K562 (cell line): ENCODE data around the gene FAM167B. TPM values are rescaled to one million over a fixed set of nuclear protein-coding genes. Genes with fewer than 3 reads are reported as not detected.

Experiments used
- ATAC-seq: fragments of 200-7000 bp; cut with Tn5 transposase; 3 replicates; pipeline ENCODE4 v1.9.1; 2020; ENCODE audit warnings: moderate library complexity
- BruUV-seq: library from RNA; stranded (reverse); fragments of 400-500 nt; replicated peaks from 2 replicates; lab custom pipeline; 2021; lab: Mats Ljungman, UMichigan
- CTCF ChIA-PET: fragments of 300-600 bp; formaldehyde crosslinking; extraction: SDS; loops from one replicate; lab custom pipeline; 2021; ENCODE audit warnings: low intra/inter-chr PET ratio; lab: Yijun Ruan, JAX
- POLR2A ChIA-PET: fragments of 300-600, 350-650 bp; sonication (Branson Sonifier 250); formaldehyde crosslinking; extraction: SDS; loops from one replicate; lab custom pipeline; 2021; ENCODE audit warnings: antibody characterized with exemption, inconsistent platforms; lab: Yijun Ruan, JAX
- DNase-seq, 4 experiments: peaks; one replicate each; pipeline versions ENCODE4 v3.0.0 to v3.0.0-alpha.2; 2011 to 2018; ENCODE audit warnings: low spot score in 3 of 4, mixed read lengths in 3 of 4; ENCODE audit errors: extremely low read depth in 1 of 4
- FAIRE-seq: peaks from 2 replicates; lab custom pipeline; 2011; peaks lifted over from hg19 to GRCh38; lab: Jason Lieb, UNC
- H2AFZ ChIP-seq: 2 replicates; pipeline ENCODE4 v1.6.0; 2011; ENCODE audit warnings: low read depth, low read length, control low read depth, inconsistent platforms
- H3K27ac ChIP-seq: fragments of 200-600 bp; 3 replicates; pipeline ENCODE4 v1.8.0; 2011; ENCODE audit warnings: low read depth, mild to moderate bottlenecking, control low read depth, inconsistent platforms, low read length, moderate library complexity, mixed read lengths; ENCODE audit errors: extremely low read depth
- H3K27me3 ChIP-seq, 2 experiments: fragments of 300-600 bp in 1 of 2; 2 replicates in 1 of 2; 3 replicates in 1 of 2; pipeline versions ENCODE4 v1.6.0 to v1.8.0; 2011; ENCODE audit warnings: inconsistent platforms in 2 of 2, low read length in 2 of 2, mild to moderate bottlenecking in 1 of 2, mixed read lengths in 1 of 2, moderate library complexity in 1 of 2; ENCODE audit not compliant: control insufficient read depth in 2 of 2, insufficient read depth in 2 of 2
- H3K36me3 ChIP-seq: fragments of 300-600 bp; 3 replicates; pipeline ENCODE4 v1.8.0; 2011; ENCODE audit warnings: mild to moderate bottlenecking, low read length, inconsistent platforms; ENCODE audit not compliant: control insufficient read depth, insufficient read depth
- H3K4me1 ChIP-seq, 2 experiments: fragments of 200-600 bp in 1 of 2; replicated peaks in 1 of 2; 2 replicates in 1 of 2; 3 replicates in 1 of 2; pipeline versions ENCODE4 v1.5.1 to v1.8.0; 2011; ENCODE audit warnings: inconsistent platforms in 2 of 2, low read length in 2 of 2, mild to moderate bottlenecking in 1 of 2, mixed read lengths in 1 of 2, moderate library complexity in 1 of 2; ENCODE audit not compliant: control insufficient read depth in 2 of 2, insufficient read depth in 2 of 2
- H3K4me2 ChIP-seq: 2 replicates; pipeline ENCODE4 v1.6.1; 2011; ENCODE audit warnings: low read length, control low read depth, inconsistent platforms, mixed read lengths; ENCODE audit not compliant: insufficient read depth
- H3K4me3 ChIP-seq: fragments of 200-600 bp; sonication (generic), shearing (Covaris generic); 2 replicates; pipeline ENCODE4 v1.5.1; 2016; ENCODE audit warnings: control low read depth, inconsistent platforms
- H3K79me2 ChIP-seq: fragments of 200-600 bp; 3 replicates; pipeline ENCODE4 v1.8.0; 2011; ENCODE audit warnings: low read length, inconsistent platforms; ENCODE audit not compliant: control insufficient read depth, insufficient read depth
- H3K9ac ChIP-seq, 2 experiments: 2 replicates each; pipeline versions ENCODE4 v1.6.0 to v1.6.1; 2011; ENCODE audit warnings: low read depth in 2 of 2, low read length in 2 of 2, control low read depth in 1 of 2, inconsistent platforms in 1 of 2, mild to moderate bottlenecking in 1 of 2, mixed read lengths in 1 of 2; ENCODE audit not compliant: insufficient read depth in 1 of 2
- H3K9me1 ChIP-seq: one replicate; pipeline ENCODE4 v1.6.0; 2011; ENCODE audit warnings: inconsistent platforms, mild to moderate bottlenecking, low read length, moderate library complexity; ENCODE audit not compliant: control insufficient read depth, insufficient read depth
- H3K9me3 ChIP-seq: replicated peaks from 2 replicates; pipeline ENCODE4 v1.5.1; 2011; ENCODE audit warnings: low read depth, low read length, inconsistent platforms; ENCODE audit not compliant: control insufficient read depth, insufficient read depth
- H4K20me1 ChIP-seq: replicated peaks from 2 replicates; pipeline ENCODE4 v1.6.1; 2011; ENCODE audit warnings: low read length, inconsistent platforms, mixed read lengths; ENCODE audit not compliant: control insufficient read depth, insufficient read depth
- CEBPG ChIP-seq, 3 experiments: fragments of 200-800 bp in 1 of 3; sonication (Bioruptor generic) in 1 of 3; sonication (generic) in 1 of 3; formaldehyde crosslinking in 1 of 3; IDR thresholded peaks in 2 of 3; conservative IDR thresholded peaks in 1 of 3; 2 replicates each; pipeline versions ENCODE4 v1.6.1 to v1.8.0; 2016 to 2022; ENCODE audit warnings: missing compliant biosample characterization in 2 of 3, missing genetic modification characterization in 2 of 3, mild to moderate bottlenecking in 1 of 3, missing genetic modification reagents in 1 of 3
- CHAMP1 ChIP-seq: fragments of 450-650 bp; IDR thresholded peaks from 2 replicates; pipeline ENCODE4 v1.6.1; 2016; ENCODE audit warnings: mild to moderate bottlenecking
- NFRKB ChIP-seq: fragments of 450-650 bp; IDR thresholded peaks from 2 replicates; pipeline ENCODE4 v1.6.1; 2016; ENCODE audit warnings: low read depth
- NKRF ChIP-seq: fragments of 450-650 bp; IDR thresholded peaks from 2 replicates; pipeline ENCODE4 v1.6.1; 2016; ENCODE audit warnings: borderline replicate concordance
- RNF219 ChIP-seq: fragments of 250-450 bp; sonication (Bioruptor Pico); IDR thresholded peaks from 2 replicates; pipeline ENCODE4 v1.5.0; 2022; ENCODE audit warnings: mild to moderate bottlenecking
- ZFP36 ChIP-seq: fragments of 150-350 bp; IDR thresholded peaks from 2 replicates; pipeline ENCODE4 v1.6.1; 2018; ENCODE audit warnings: low read length, low read depth; ENCODE audit not compliant: partially characterized antibody
- ZNF395 ChIP-seq: fragments of 200-800 bp; sonication (Bioruptor generic); IDR thresholded peaks from 2 replicates; pipeline ENCODE4 v1.6.1; 2017; ENCODE audit warnings: missing genetic modification characterization, missing compliant biosample characterization
- ZNF57 ChIP-seq: fragments of 450-650 bp; formaldehyde crosslinking; IDR thresholded peaks from 2 replicates; pipeline ENCODE4 v1.4.0; 2020; ENCODE audit warnings: mild to moderate bottlenecking, moderate library complexity
- ZNF76 ChIP-seq: fragments of 250-450 bp; sonication (Bioruptor Pico); IDR thresholded peaks from 2 replicates; pipeline ENCODE4 v1.4.0; 2020; ENCODE audit warnings: mild to moderate bottlenecking, moderate library complexity, borderline replicate concordance
- WGBS: fragments of 100-300 bp; shearing (Covaris generic); methylation state at CpG from one replicate; pipeline ENCODE4 v1.1.6; 2016; ENCODE audit warnings: low coverage, mixed read lengths; ENCODE audit not compliant: insufficient coverage; ENCODE audit errors: missing lambda C conversion rate; 5-methylcytosine and 5-hydroxymethylcytosine counted together
- in situ Hi-C: fragments of 300-500 bp; cut with MboI; formaldehyde crosslinking; loops from 4 replicates; pipeline ENCODE4 v1.15.0; 2018; ENCODE audit warnings: inconsistent platforms, mixed read lengths
- intact Hi-C: fragments of 100-400 bp; cut with micrococcal nuclease; formaldehyde crosslinking; loops from 2 replicates; pipeline ENCODE4 v1.14.2; 2022
- polyA plus RNA-seq, 8 experiments: library from polyadenylated mRNA; depleted of rRNA in 4 of 8; stranded (reverse) in 5 of 8; unstranded in 3 of 8; fragments of >200 nt; fragmentation: Nextera tagmentation in 2 of 8; fragmentation: Illumina TruSeq in 1 of 8; extraction: Ambion mirVana in 2 of 8; extraction: Trizol in 1 of 8; gene quantifications; 2 replicates each; pipeline versions ENCODE4 v1.2.1 to v1.2.3, GENCODE V29; 2011 to 2014; ENCODE audit warnings: inconsistent platforms in 1 of 8, missing spikeins in 1 of 8
- total RNA-seq, 7 experiments: library from RNA; depleted of rRNA in 6 of 7; stranded (reverse); fragments of >200 nt in 6 of 7; fragmentation: Illumina TruSeq in 2 of 7; extraction: Trizol in 2 of 7; gene quantifications; 2 replicates each; pipeline versions ENCODE4 v1.2.1 to v1.2.3, GENCODE V29; 2011 to 2021; ENCODE audit warnings: low replicate concordance in 1 of 7

Gene FAM167B
- total and polyA plus RNA-seq, 9 of the 15 experiments (the other 6 are each of a cell fraction or from before 2014, with no cell fraction given): not detected

- TF ChIP-seq ZNF395 (CRISPR knock-in tag) (no peak), ZNF57 (CRISPR knock-in tag) (no peak)
Measured at GRCh38 chr1:32219022-32219421, 28.0 kb upstream of the FAM167B start (continued).

- peak overlapping the region; percentile 80 for H3K4me3 ChIP-seq
- peaks cover 47% of the 10 kb centered on the region for H3K79me2 ChIP-seq
- intact Hi-C loops (no loop called here), in situ Hi-C loops (no loop called here)
- DNase-seq (no peak), FAIRE-seq (no peak), ATAC-seq (peak; percentile 29)
- peak overlapping the region; percentile 90 for H2AFZ ChIP-seq
- peak overlapping the region; percentile 90 for H3K27ac ChIP-seq
- BruUV-seq: no TSS peak
- H3K36me3 ChIP-seq: peaks cover 52% of the 10 kb centered on the region
- H3K9me3 ChIP-seq: no peaks in the 10 kb centered on the region
- H3K4me2 ChIP-seq: peak overlapping the region; percentile 98
- WGBS: 61% methylated on average over 4 of the region's 4 CpGs
- no peaks in the 10 kb centered on the region for H3K27me3 ChIP-seq
- H4K20me1 ChIP-seq: no peaks in the 10 kb centered on the region
- H3K9me1 ChIP-seq: no peaks in the 10 kb centered on the region
- H3K9ac ChIP-seq: peak overlapping the region; percentile 94 to 96
- CTCF ChIA-PET: interaction anchor here (0.7 kb wide), 1 partner anchor 89 kb away, joined by 3 read pairs; no protein-coding TSS in a partner anchor
- POLR2A ChIA-PET: interaction anchor here (0.6 to 1.9 kb wide), 9 partner anchors 9 to 151 kb away, joined by 3 to 14 read pairs (median 3); partner anchors contain the start of genes CCDC28B, DCDC2B and MARCKSL1
- H3K4me1 ChIP-seq: peaks cover 22% of the 10 kb centered on the region in 2 experiments; a peak in 4 of 5 replicates
- 0 out of 2 replicates have a peak, but pooled peaks have one; percentile 28 for TF ChIP-seq NFRKB
- no peak for TF ChIP-seq RNF219 (CRISPR knock-in tag)
- TF ChIP-seq ZNF76 (CRISPR knock-in tag): 0 out of 2 replicates have a peak, but pooled peaks have one; percentile 19
- TF ChIP-seq ZFP36: no peak
- no peak for TF ChIP-seq CHAMP1
- no peak for TF ChIP-seq NKRF
- no peak for TF ChIP-seq CEBPG (CRISPR knock-in tag; IDR thresholded peaks at IDR 0.05)
- TF ChIP-seq CEBPG (tag; conservative IDR thresholded peaks at IDR 0.05 in 1 of 2, IDR thresholded peaks at IDR 0.05 in 1 of 2): 0 out of 4 replicates have a peak, but pooled peaks of 1 of the 2 experiments have one; percentile 8
Measured at GRCh38 chr1:32220746-32221580, 26.1 kb upstream of the FAM167B start.
